CD4-positive, CD25-positive, alpha-beta regulatory T cell (primary cell): ENCODE measurements around the gene GYS2. TPM values are rescaled to one million over a fixed set of nuclear protein-coding genes. Genes with fewer than 3 reads are reported as not detected.

Experiments used
- ATAC-seq, 2 donors: fragments of 150-1000 bp; cut with Tn5 transposase; one replicate each; pipeline ENCODE4 v1.10.0; 2021; ENCODE audit warnings: low read depth in 2 of 2, moderate number of reproducible peaks in 2 of 2, moderate library complexity in 1 of 2
- DNase-seq, 3 donors: peaks; one replicate each; pipeline versions ENCODE4 v3.0.0 to v3.0.0-alpha.2; 2012 to 2022; ENCODE audit warnings: mixed read lengths in 1 of 3
- H3K27ac ChIP-seq: one replicate; pipeline ENCODE4 v1.7.0; 2013; ENCODE audit warnings: mild to moderate bottlenecking, low read length; ENCODE audit not compliant: insufficient read depth, poor library complexity, severe bottlenecking
- H3K27me3 ChIP-seq: one replicate; pipeline ENCODE4 v1.7.0; 2013; ENCODE audit warnings: low read length; ENCODE audit not compliant: control insufficient read depth, insufficient read depth
- H3K36me3 ChIP-seq: one replicate; pipeline ENCODE4 v1.7.0; 2013; ENCODE audit warnings: mild to moderate bottlenecking, low read length, moderate library complexity; ENCODE audit not compliant: control insufficient read depth, insufficient read depth
- H3K4me1 ChIP-seq: 2 replicates; pipeline ENCODE4 v1.7.0; 2013; ENCODE audit warnings: mild to moderate bottlenecking, low read length; ENCODE audit not compliant: insufficient read depth, control insufficient read depth, poor library complexity, severe bottlenecking
- H3K4me3 ChIP-seq: one replicate; pipeline ENCODE4 v1.7.0; 2013; ENCODE audit warnings: low read depth, mild to moderate bottlenecking, low read length, moderate library complexity
- H3K9me3 ChIP-seq, 2 experiments: 1 replicate in 1 of 2; 2 replicates in 1 of 2; pipeline ENCODE4 v1.7.0; 2013; ENCODE audit warnings: low read length in 2 of 2, mild to moderate bottlenecking in 1 of 2, moderate library complexity in 1 of 2; ENCODE audit not compliant: control insufficient read depth in 2 of 2
- H3K27ac Mint-ChIP-seq, 3 donors: one replicate each; pipeline ENCODE4 v1.8.0; 2020 to 2022; ENCODE audit warnings: mild to moderate bottlenecking in 3 of 3, mixed read lengths in 3 of 3, moderate library complexity in 2 of 3
- H3K27me3 Mint-ChIP-seq: one replicate; pipeline ENCODE4 v1.8.0; 2022; ENCODE audit warnings: mild to moderate bottlenecking, mixed read lengths
- H3K36me3 Mint-ChIP-seq: one replicate; pipeline ENCODE4 v1.8.0; 2020; ENCODE audit warnings: mixed read lengths
- H3K4me1 Mint-ChIP-seq, 4 donors: one replicate each; pipeline ENCODE4 v1.8.0; 2020 to 2022; ENCODE audit warnings: mixed read lengths in 4 of 4, mild to moderate bottlenecking in 1 of 4
- H3K4me3 Mint-ChIP-seq, 4 donors: one replicate each; pipeline ENCODE4 v1.8.0; 2020 to 2022; ENCODE audit warnings: mild to moderate bottlenecking in 4 of 4, mixed read lengths in 4 of 4, moderate library complexity in 3 of 4
- H3K9me3 Mint-ChIP-seq, 7 donors: one replicate each; pipeline ENCODE4 v1.8.0; 2020 to 2022; ENCODE audit warnings: mixed read lengths in 7 of 7, mild to moderate bottlenecking in 3 of 7, moderate library complexity in 2 of 7
- polyA plus RNA-seq, 4 donors: library from polyadenylated mRNA; unstranded; fragments of 300-500 nt; fragmentation: Illumina TruSeq; gene quantifications; one replicate each; pipeline ENCODE4 v1.2.3, GENCODE V29; 2021
- total RNA-seq: library from RNA; stranded (reverse); gene quantifications from one replicate; pipeline ENCODE4 v1.2.3, GENCODE V29; 2022

The GYS2 gene
- total and polyA plus RNA-seq, 5 donors from 2014 or later, result 0.08 to 0.09 TPM; not detected in 3

- H3K36me3 Mint-ChIP-seq, result peaks cover 4% of the 10 kb centered on the region
- peaks cover 0 to 4% (median 1%) of the 10 kb centered on the region in 7 donors for H3K9me3 Mint-ChIP-seq
- DNase-seq (no peak), ATAC-seq (no peak)
- H3K4me1 Mint-ChIP-seq, result peaks cover 0 to 6% (median 3%) of the 10 kb centered on the region in 4 donors
- H3K4me3 Mint-ChIP-seq, result no peak overlapping the region
- peaks cover 13% of the 10 kb centered on the region for H3K4me1 ChIP-seq
- no peaks in the 10 kb centered on the region for H3K9me3 ChIP-seq
- H3K27me3 ChIP-seq, result peaks cover 8% of the 10 kb centered on the region
- peaks cover 18% of the 10 kb centered on the region for H3K27me3 Mint-ChIP-seq
- no peaks in the 10 kb centered on the region for H3K36me3 ChIP-seq
- no peak overlapping the region for H3K27ac ChIP-seq
- H3K27ac Mint-ChIP-seq, result no peak overlapping the region
- no peak overlapping the region for H3K4me3 ChIP-seq
These were observed 81.5 kb downstream of the GYS2 start for GRCh38 chr12:21523148-21523547.

- H3K27me3 Mint-ChIP-seq, result peaks cover 7% of the 10 kb centered on the region
- H3K36me3 Mint-ChIP-seq, result peaks cover 9% of the 10 kb centered on the region
- peaks cover 2% of the 10 kb centered on the region for H3K27me3 ChIP-seq
- no peaks in the 10 kb centered on the region for H3K4me1 Mint-ChIP-seq
- peaks cover 0 to 4% (median 1%) of the 10 kb centered on the region in 7 donors for H3K9me3 Mint-ChIP-seq
- no peak for ATAC-seq
- no peak overlapping the region for H3K27ac ChIP-seq
- no peaks in the 10 kb centered on the region for H3K4me1 ChIP-seq
- H3K4me3 Mint-ChIP-seq, result no peak overlapping the region
- no peak overlapping the region for H3K4me3 ChIP-seq
- no peaks in the 10 kb centered on the region for H3K36me3 ChIP-seq
- H3K27ac Mint-ChIP-seq, result no peak overlapping the region
- H3K9me3 ChIP-seq, result no peaks in the 10 kb centered on the region
- no peak for DNase-seq
These were observed 83.1 kb downstream of the GYS2 start for GRCh38 chr12:21521541-21521940.

- Mint-ChIP-seq H3K4me3 (no peak overlapping the region), H3K36me3 (peaks cover 17% of the 10 kb centered on the region), H3K9me3 (no peaks in the 10 kb centered on the region), H3K27ac (peak overlapping the region in 1 of 3 donors; percentile 55), H3K4me1 (no peaks in the 10 kb centered on the region), H3K27me3 (no peaks in the 10 kb centered on the region)
- DNase-seq (no peak), ATAC-seq (no peak)
- Histone ChIP-seq H3K27me3 (no peaks in the 10 kb centered on the region), H3K4me3 (no peak overlapping the region), H3K36me3 (peaks cover 27% of the 10 kb centered on the region), H3K27ac (no peak overlapping the region), H3K9me3 (no peaks in the 10 kb centered on the region), H3K4me1 (no peaks in the 10 kb centered on the region)
These were observed 86.2 kb downstream of the GYS2 start for GRCh38 chr12:21518451-21518850.

DNA sequence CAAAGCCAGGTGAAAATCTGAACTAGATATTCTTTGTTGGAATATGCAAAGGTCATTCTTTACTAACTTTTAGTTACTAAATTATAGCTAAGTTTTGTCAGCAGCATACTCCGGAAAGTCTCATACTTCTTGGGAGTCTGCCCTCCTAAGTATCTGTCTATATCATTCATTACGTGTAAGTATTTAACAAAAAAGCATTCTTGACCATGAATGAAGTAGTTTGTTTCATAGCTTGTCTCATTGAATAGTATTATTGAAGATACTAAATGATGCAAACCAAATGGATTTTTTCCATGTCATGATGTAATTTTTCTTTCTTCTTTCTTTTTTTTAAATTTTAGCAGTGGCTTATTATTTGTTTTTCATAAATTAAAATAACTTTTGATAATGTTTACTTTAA lies 88.4 kb downstream of the GYS2 start:
- DNase-seq (no peak), ATAC-seq (no peak)
- no peak overlapping the region for H3K27ac Mint-ChIP-seq
- Histone ChIP-seq H3K36me3 (peaks cover 38% of the 10 kb centered on the region), H3K27ac (no peak overlapping the region), H3K27me3 (no peaks in the 10 kb centered on the region), H3K9me3 (no peaks in the 10 kb centered on the region), H3K4me1 (no peaks in the 10 kb centered on the region), H3K4me3 (no peak overlapping the region)
- peaks cover 27% of the 10 kb centered on the region for H3K36me3 Mint-ChIP-seq
- no peaks in the 10 kb centered on the region for H3K9me3 Mint-ChIP-seq
- peaks cover 0 to 2% (median 1%) of the 10 kb centered on the region in 4 donors for H3K4me1 Mint-ChIP-seq
- no peak overlapping the region for H3K4me3 Mint-ChIP-seq
- no peaks in the 10 kb centered on the region for H3K27me3 Mint-ChIP-seq

GRCh38 chr12:21509768-21510167 lies 94.9 kb downstream of the GYS2 start:
- peak; percentile 76 to 82 for ATAC-seq
- DNase-seq, result peak in 2 of 3 donors; percentile 47 to 84
- peaks cover 34% of the 10 kb centered on the region for H3K36me3 ChIP-seq

GRCh38 chr12:21507849-21508248 lies 96.8 kb downstream of the GYS2 start:
- no peak overlapping the region for H3K27ac ChIP-seq
- Mint-ChIP-seq H3K27me3 (no peaks in the 10 kb centered on the region), H3K4me1 (peaks cover 22 to 71% (median 55%) of the 10 kb centered on the region in 4 donors), H3K9me3 (no peaks in the 10 kb centered on the region), H3K36me3 (peaks cover 34% of the 10 kb centered on the region), H3K27ac (peak overlapping the region in 1 of 3 donors; percentile 14), H3K4me3 (no peak overlapping the region)
- DNase-seq, result no peak
- H3K36me3 ChIP-seq, result peaks cover 17% of the 10 kb centered on the region
- H3K27me3 ChIP-seq, result no peaks in the 10 kb centered on the region
- peaks cover 35% of the 10 kb centered on the region for H3K4me1 ChIP-seq
- H3K4me3 ChIP-seq, result no peak overlapping the region
- no peak for ATAC-seq
- no peaks in the 10 kb centered on the region for H3K9me3 ChIP-seq

More at GRCh38 chr12:21509768-21510167, 94.9 kb downstream of the GYS2 start:
- peak overlapping the region; percentile 19 to 80 (median 78) for H3K4me3 Mint-ChIP-seq
- H3K4me1 Mint-ChIP-seq, result peaks cover 22 to 52% (median 38%) of the 10 kb centered on the region in 4 donors
- H3K27ac ChIP-seq, result peak overlapping the region; percentile 76
- H3K36me3 Mint-ChIP-seq, result peaks cover 45% of the 10 kb centered on the region
- peak overlapping the region; percentile 88 to 100 (median 89) for H3K27ac Mint-ChIP-seq
- H3K9me3 Mint-ChIP-seq, result no peaks in the 10 kb centered on the region
- H3K9me3 ChIP-seq, result no peaks in the 10 kb centered on the region
- H3K27me3 Mint-ChIP-seq, result no peaks in the 10 kb centered on the region
- peaks cover 17% of the 10 kb centered on the region for H3K4me1 ChIP-seq
- peak overlapping the region; percentile 72 for H3K4me3 ChIP-seq
- no peaks in the 10 kb centered on the region for H3K27me3 ChIP-seq

DNA sequence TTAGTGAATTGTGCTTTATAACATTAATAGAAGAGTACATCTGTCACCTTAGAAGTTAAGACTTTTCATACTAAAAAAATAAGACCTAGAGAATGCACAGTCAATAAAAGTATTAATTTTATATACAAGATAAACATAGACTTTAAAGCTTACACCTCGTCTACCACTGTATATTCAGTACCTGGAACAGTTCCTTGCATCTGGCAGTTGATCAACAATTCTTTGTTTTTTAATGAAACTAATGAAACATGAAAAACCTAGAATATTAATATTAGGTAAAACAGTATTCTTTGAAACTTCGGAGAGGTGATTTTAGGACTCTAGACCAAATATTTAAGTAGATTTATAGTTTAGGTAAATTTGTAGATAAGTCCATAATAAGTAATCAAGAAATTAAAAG lies 98.8 kb downstream of the GYS2 start:
- peak overlapping the region in 1 of 4 donors; percentile 39 for H3K4me3 Mint-ChIP-seq

GRCh38 chr12:21502872-21503271 lies 101.8 kb downstream of the GYS2 start:
- H3K27ac Mint-ChIP-seq, result peak overlapping the region in 1 of 3 donors; percentile 77

More for the DNA sequence above, 98.8 kb downstream of the GYS2 start:
- Mint-ChIP-seq H3K27me3 (no peaks in the 10 kb centered on the region), H3K9me3 (no peaks in the 10 kb centered on the region), H3K27ac (peak overlapping the region in 1 of 3 donors; percentile 82), H3K36me3 (peaks cover 26% of the 10 kb centered on the region), H3K4me1 (peaks cover 22 to 77% (median 59%) of the 10 kb centered on the region in 4 donors)
- Histone ChIP-seq H3K27ac (no peak overlapping the region), H3K27me3 (no peaks in the 10 kb centered on the region), H3K4me1 (peaks cover 47% of the 10 kb centered on the region), H3K4me3 (peak overlapping the region; percentile 16), H3K9me3 (no peaks in the 10 kb centered on the region), H3K36me3 (peaks cover 12% of the 10 kb centered on the region)
- ATAC-seq, result no peak
- DNase-seq, result no peak

More at GRCh38 chr12:21502872-21503271, 101.8 kb downstream of the GYS2 start:
- ATAC-seq (no peak), DNase-seq (no peak)
- Mint-ChIP-seq H3K36me3 (peaks cover 11% of the 10 kb centered on the region), H3K4me3 (no peak overlapping the region), H3K4me1 (peaks cover 9 to 61% (median 51%) of the 10 kb centered on the region in 4 donors), H3K27me3 (no peaks in the 10 kb centered on the region), H3K9me3 (no peaks in the 10 kb centered on the region)
- Histone ChIP-seq H3K4me1 (peaks cover 57% of the 10 kb centered on the region), H3K4me3 (peak overlapping the region; percentile 94), H3K9me3 (no peaks in the 10 kb centered on the region), H3K36me3 (peaks cover 12% of the 10 kb centered on the region), H3K27ac (peak overlapping the region; percentile 88), H3K27me3 (no peaks in the 10 kb centered on the region)
